ENCODE results near the gene EIF4G3.
"Not testable (repeated sequence)": the region's sequence is repeated elsewhere in the genome, so short reads cannot be mapped to it uniquely, and the experiment has no call there.

The EIF4G3 gene

GRCh38 chr1:20851791-20852190, 324.9 kb downstream of the EIF4G3 start:
- DNase-seq, result not testable (repeated sequence)

- DNase-seq, result no peak
These were observed 326.7 kb downstream of the EIF4G3 start for GRCh38 chr1:20850021-20850420.

DNA sequence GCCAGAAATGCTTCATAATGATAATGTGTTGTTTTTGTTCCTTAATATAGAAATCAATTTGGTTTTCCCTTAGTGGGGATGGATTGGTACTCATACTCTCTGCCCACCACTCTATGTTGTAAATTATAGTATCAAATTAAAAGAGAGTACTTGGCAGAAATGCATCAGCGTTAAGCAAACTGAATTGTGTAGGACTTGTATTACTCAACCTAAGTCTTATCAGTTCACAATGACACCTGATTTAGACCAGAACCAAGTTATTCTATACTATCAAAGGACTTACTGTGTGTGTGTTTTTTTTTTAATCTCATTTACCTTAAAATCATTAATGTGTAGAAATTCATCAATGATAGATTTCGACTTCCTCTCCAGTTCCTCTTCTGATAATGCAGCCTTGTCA, 327.6 kb downstream of the EIF4G3 start:
- no peak for DNase-seq

- no peak for DNase-seq
These were observed 328.5 kb downstream of the EIF4G3 start for GRCh38 chr1:20848162-20848561.

DNA sequence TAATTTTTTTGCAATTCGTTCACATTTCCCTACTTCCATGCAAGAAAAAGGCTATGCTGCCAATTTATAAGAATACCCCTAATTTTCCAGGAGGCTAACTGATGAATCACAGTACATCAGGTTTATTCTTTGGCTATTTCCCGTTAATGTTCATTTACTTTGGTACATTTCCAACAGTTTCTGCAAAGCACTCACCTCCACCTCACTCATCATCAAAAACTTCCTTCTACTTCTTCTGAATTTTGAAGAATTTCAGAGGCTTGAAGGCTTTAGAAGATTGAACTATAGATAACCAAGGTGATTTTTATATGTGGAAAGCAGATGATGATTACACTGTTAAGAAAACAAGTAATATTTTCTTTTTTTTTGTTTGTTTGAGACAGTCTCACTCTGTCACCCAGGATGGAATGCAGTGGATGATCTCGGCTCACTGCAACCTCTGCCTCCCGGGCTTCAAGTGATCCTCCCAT, 329.1 kb downstream of the EIF4G3 start:
- no peak for DNase-seq

- DNase-seq, result no peak
These were observed 330.0 kb downstream of the EIF4G3 start for GRCh38 chr1:20846461-20847374.

DNA sequence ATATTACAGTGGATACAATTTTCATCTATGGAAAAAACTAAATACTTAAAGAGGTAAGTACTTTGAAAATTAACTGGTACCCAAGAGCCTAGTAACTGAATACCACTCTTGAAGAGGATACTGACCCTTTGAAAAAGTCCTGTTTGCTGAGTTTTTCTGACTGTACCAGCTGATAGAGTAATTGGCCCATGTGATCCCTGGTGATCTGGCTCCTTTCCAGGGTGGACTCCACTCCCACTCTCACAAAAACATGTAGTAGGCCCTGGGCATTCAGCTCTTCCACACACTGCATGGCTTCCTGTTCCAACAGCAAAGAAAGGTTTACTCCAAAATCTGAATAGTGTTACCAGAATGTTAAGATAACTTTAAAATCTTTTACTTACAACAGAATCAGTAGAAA, 336.0 kb downstream of the EIF4G3 start:
- no peak for DNase-seq

DNA sequence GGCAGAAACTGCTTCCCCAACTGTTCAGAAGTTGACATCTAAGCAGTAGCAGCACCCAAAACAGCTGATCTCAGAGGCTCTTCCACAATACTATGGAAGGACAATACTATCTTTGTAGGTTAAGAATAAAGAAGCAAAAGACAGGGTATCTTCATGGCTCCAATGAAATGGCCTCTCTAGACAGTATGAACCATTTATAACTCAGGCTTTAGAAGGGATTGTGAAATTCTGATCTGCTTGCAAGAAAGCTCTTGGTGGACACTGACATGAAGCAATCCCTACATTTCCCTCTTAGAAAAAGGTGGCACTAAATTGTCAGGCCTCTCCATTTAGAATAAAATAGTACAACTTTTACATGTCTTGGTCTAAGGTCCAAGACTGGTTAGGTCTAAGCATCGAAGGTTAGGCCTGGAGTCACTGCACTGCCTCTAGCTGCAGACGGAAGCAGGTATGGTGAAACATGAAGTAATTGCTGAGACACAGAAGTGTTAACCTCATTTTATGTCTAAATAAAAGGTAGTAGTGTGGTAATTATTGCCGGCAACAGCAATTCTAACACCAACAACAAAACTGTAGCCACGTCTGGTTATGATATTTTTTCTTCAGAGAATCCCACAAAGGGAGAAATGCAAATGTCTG, 339.0 kb downstream of the EIF4G3 start:
- DNase-seq, result no peak

DNA sequence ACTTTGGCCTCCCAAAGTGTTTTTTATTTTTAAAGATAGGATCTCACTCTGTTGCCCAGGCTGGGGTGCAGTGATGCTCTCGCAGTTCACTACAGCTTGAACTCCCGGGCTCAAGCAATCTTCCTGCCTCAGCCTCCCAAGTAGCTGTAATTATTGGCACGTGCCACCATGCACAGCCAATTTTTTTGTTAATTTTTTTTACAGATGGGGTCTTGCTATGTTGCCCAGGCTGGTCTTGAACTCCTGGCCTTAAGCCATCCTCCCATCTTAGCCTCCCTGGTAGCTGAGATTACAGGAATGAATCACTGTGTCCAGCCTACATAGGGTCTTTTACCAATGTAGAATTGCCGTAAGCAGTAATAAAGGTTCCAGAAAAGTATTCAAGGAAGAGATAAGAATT, 340.5 kb downstream of the EIF4G3 start:
- DNase-seq, result no peak

GRCh38 chr1:20834780-20835179, 341.9 kb downstream of the EIF4G3 start:
- DNase-seq, result no peak

DNA sequence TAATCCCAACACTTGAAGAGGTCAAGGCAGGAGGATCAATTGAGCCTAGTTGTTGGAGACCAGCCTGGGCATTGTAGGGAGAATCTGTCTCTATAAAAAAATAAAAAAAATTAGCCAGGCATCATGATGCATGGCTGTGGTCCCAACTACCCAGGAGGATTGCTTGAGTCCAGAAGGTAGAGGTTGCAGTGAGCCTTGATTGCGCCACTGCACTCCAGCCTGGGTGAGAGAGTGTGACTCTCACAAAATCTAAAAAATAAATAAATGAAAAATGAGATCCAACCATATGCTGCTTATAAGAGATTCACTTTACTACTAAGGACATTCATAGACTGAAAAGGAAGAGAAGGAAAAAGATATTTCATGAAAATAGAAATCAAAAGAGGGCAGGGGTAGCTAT, 342.5 kb downstream of the EIF4G3 start:
- no peak for DNase-seq

- no peak for DNase-seq
These were observed 346.3 kb downstream of the EIF4G3 start for GRCh38 chr1:20830378-20830777.

DNA sequence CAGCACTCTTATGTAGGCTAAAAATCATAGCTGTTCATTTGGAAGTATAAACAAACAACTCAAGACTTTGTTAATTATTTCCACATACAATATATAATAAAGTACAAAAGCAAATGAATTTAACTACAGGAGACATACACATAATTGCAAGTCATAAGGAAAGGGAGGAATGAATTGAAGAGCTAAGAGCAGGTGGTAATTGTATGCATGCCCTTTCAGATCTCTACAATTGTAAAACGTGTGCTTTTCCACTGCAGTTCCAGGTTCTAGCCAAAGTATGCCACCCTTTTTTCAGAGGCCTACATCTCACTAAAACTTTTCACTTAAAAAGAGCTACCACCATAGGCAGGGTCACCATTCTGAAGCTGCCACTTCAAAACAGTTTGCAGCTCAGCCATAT, 346.8 kb downstream of the EIF4G3 start:
- no peak for DNase-seq

GRCh38 chr1:20829531-20829930, 347.2 kb downstream of the EIF4G3 start:
- DNase-seq, result no peak

DNA sequence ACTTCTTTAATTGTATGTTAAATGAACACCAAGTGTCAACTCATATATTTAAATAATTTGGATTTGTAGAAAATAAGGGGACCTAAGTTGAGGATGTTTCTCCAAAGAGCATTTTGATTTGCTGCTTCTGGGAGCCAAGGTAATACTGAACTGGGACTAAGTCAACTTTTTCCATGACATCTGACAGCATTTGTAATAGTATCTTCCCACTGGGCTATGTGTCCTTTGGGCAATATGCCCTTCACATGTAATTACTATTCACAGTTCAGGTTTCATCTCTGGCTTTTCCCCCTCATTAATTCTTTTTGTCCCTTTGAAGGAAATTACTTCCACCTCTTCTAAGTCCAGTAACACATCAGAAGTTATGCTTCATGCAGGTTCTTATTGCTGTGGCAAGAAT, 352.9 kb downstream of the EIF4G3 start:
- no peak for DNase-seq

DNA sequence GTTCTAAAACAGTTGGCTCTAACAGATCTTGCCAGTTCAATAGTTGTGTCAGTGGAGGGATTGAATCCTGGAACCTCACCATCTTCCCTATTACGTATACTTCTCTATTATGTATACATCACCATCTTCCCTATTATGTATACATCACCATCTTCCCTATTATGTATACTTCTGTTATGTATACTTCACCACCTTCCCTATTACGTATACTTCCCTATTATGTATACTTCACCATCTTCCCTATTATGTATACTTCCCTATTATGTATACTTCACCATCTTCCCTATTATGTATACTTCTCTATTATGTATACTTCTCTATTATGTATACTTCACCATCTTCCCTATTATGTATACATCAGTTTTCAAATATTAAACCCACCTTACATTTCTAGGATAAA, 355.2 kb downstream of the EIF4G3 start:
- no peak for DNase-seq

GRCh38 chr1:20819818-20820217, 356.9 kb downstream of the EIF4G3 start:
- no peak for DNase-seq

- DNase-seq, result no peak
These were observed 362.2 kb downstream of the EIF4G3 start for GRCh38 chr1:20814534-20814871.

- no peak for DNase-seq
These were observed 364.8 kb downstream of the EIF4G3 start for GRCh38 chr1:20811916-20812315.

DNA sequence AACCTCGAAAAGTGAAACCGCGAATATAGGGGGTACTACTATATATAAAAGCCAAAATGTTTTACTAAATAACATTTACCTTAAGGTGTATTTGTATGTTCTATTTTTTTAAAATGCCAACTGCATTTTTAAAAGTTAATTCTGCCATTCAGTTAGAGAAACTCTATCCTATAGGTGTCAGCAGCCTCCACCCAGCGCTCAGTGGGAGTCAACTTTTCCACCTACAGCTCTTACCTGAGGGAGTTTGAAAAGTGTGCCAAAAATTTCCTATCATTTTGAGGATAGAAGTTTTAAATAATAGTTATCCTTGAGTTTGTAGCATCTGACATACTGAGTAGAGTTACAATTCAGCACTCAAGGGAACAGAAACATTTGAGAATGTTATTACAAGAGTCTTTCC, 383.5 kb downstream of the EIF4G3 start:
- no peak for DNase-seq

DNA sequence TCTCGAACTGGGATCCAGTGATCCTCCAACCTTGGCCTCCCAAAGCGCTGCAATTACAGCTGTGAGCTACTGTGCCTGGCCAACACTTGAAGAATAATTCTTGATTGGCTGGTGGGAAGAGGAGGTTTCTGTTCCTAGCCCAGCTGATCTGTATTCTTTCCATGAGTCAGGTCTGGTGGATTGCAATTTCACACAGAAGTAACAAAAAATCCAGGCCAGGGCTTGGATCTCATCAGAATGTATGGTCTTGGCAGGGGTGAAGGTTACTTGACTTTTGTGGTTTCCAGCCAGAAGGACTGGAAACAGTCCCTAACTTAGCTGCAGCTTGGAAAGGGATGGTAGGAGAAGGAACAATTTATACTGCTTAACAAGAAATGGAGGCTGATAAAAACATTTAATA, 384.5 kb downstream of the EIF4G3 start:
- DNase-seq, result no peak

DNA sequence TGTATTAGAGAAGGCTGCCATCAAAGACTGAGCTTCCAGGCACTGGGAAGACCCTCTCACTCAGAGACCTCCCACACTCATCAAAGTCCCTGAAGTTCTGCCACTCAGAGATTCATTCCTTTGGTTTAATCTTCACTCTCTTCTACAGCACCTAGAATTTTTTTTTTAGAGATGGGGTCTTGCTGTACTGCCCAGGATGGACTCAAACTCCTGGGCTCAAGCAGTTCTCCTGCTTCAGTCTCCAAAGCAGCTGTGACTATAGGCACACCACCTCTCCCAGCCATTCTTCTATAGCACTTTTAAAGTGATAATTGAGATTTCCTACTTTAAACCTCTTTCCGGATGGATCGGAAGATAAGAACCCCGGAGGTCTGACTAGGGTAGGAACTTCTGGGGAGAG, 385.9 kb downstream of the EIF4G3 start:
- DNase-seq, result no peak

- not testable (repeated sequence) for DNase-seq
These were observed 387.1 kb downstream of the EIF4G3 start for GRCh38 chr1:20789598-20789997.

All from DMS79 (cell line).